Activated effector memory CD4-positive, alpha-beta T cell treated with Interleukin-2 at 50 U/mL for 16 hours (primary cell): ENCODE results near the gene PDGFRA.

Source experiments
- DNase-seq: peaks from one replicate; pipeline ENCODE4 v3.0.0-alpha.2; 2020

The PDGFRA gene

GRCh38 chr4:54256491-54257486 is 27.7 kb downstream of the PDGFRA start:
- DNase-seq = no peak

- no peak for DNase-seq
Observed at GRCh38 chr4:54265366-54265765, 36.3 kb downstream of the PDGFRA start.

GRCh38 chr4:54268151-54268550 is 39.1 kb downstream of the PDGFRA start:
- DNase-seq = no peak

GRCh38 chr4:54271464-54271863 is 42.4 kb downstream of the PDGFRA start:
- no peak for DNase-seq

- no peak for DNase-seq
Observed at GRCh38 chr4:54272051-54272450, 43.0 kb downstream of the PDGFRA start.

GRCh38 chr4:54274264-54274663 is 45.2 kb downstream of the PDGFRA start:
- DNase-seq = no peak

GRCh38 chr4:54274795-54275665 is 45.9 kb downstream of the PDGFRA start:
- no peak for DNase-seq

- no peak for DNase-seq
Observed at GRCh38 chr4:54276641-54277430, 47.7 kb downstream of the PDGFRA start.

- DNase-seq = no peak
Observed at GRCh38 chr4:54277691-54278090, 48.6 kb downstream of the PDGFRA start.

GRCh38 chr4:54278216-54278615 is 49.1 kb downstream of the PDGFRA start:
- no peak for DNase-seq

- DNase-seq = no peak
Observed at GRCh38 chr4:54281054-54281766, 52.1 kb downstream of the PDGFRA start.

- DNase-seq = no peak
Observed at GRCh38 chr4:54282837-54283236, 53.7 kb downstream of the PDGFRA start.

- no peak for DNase-seq
Observed at GRCh38 chr4:54289316-54289715, 60.2 kb downstream of the PDGFRA start.

GRCh38 chr4:54290980-54291379 is 61.9 kb downstream of the PDGFRA start:
- no peak for DNase-seq

GRCh38 chr4:54296548-54297203 is 67.6 kb downstream of the PDGFRA start:
- no peak for DNase-seq

- DNase-seq = no peak
Observed at GRCh38 chr4:54308110-54308509, 79.0 kb downstream of the PDGFRA start.

GRCh38 chr4:54315561-54316538 is 86.8 kb downstream of the PDGFRA start:
- DNase-seq = no peak

- no peak for DNase-seq
Observed at GRCh38 chr4:54317690-54318089, 88.6 kb downstream of the PDGFRA start.

GRCh38 chr4:54318904-54319303 is 89.8 kb downstream of the PDGFRA start:
- DNase-seq = no peak
